GM19397 (cell line): Measurements from ENCODE around the gene LRP4.
"Not testable (repeated sequence)": the region's sequence is repeated elsewhere in the genome, so short reads cannot be mapped to it uniquely, and the experiment has no call there.

ENCODE experiments used
- ATAC-seq: cut with Tn5 transposase; IDR thresholded peaks from one replicate; pipeline ENCODE4 v1.9.1; 2021; ENCODE audit warnings: mild to moderate bottlenecking, moderate library complexity; ENCODE audit not compliant: unreplicated experiment

Gene LRP4, protein sequence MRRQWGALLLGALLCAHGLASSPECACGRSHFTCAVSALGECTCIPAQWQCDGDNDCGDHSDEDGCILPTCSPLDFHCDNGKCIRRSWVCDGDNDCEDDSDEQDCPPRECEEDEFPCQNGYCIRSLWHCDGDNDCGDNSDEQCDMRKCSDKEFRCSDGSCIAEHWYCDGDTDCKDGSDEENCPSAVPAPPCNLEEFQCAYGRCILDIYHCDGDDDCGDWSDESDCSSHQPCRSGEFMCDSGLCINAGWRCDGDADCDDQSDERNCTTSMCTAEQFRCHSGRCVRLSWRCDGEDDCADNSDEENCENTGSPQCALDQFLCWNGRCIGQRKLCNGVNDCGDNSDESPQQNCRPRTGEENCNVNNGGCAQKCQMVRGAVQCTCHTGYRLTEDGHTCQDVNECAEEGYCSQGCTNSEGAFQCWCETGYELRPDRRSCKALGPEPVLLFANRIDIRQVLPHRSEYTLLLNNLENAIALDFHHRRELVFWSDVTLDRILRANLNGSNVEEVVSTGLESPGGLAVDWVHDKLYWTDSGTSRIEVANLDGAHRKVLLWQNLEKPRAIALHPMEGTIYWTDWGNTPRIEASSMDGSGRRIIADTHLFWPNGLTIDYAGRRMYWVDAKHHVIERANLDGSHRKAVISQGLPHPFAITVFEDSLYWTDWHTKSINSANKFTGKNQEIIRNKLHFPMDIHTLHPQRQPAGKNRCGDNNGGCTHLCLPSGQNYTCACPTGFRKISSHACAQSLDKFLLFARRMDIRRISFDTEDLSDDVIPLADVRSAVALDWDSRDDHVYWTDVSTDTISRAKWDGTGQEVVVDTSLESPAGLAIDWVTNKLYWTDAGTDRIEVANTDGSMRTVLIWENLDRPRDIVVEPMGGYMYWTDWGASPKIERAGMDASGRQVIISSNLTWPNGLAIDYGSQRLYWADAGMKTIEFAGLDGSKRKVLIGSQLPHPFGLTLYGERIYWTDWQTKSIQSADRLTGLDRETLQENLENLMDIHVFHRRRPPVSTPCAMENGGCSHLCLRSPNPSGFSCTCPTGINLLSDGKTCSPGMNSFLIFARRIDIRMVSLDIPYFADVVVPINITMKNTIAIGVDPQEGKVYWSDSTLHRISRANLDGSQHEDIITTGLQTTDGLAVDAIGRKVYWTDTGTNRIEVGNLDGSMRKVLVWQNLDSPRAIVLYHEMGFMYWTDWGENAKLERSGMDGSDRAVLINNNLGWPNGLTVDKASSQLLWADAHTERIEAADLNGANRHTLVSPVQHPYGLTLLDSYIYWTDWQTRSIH (N-terminal part only)

DNA sequence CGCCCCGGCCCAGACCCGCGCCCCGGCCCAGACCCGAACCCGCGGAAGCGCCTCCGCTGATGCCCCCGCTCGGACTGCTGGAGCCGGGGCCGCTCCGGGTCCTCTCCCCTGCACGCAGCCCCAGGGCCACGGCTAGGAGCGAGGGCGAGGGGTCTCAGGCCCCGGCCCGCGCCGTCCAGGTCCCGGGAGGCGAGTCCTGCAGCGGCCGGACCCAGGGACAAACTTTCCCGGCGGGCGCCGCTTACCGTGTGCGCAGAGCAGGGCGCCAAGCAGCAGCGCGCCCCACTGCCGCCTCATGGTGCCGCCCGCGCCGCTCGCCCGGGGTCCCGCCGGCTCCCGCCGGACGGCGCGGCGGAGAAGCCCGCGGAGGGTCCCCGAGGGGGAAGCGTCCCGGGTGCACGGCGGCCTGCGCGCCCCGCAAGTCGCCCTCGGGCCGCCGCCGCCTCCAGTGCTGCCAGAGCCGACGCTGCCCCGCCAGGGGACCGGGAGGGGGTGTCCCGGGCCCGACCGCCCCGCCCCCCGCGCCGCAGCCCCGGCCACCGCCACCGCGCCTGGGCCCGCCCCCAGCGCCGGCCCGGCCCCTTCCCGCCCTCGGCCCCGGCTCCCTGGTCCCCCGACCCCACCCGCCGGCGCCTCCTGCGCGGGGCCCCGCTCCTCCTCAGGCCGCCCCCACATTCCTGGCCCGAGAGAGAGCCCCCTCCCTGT is at the start of gene LRP4:
Gene LRP4, minus strand, starts transcription at position 468 of the 705 bp plus-strand sequence. Its CDS starts 171 bp downstream, at position 297.
- ATAC-seq, result peak; percentile 47

GRCh38 chr11:46967962-46968361 is 49.6 kb upstream of the LRP4 start:
- no peak for ATAC-seq

DNA sequence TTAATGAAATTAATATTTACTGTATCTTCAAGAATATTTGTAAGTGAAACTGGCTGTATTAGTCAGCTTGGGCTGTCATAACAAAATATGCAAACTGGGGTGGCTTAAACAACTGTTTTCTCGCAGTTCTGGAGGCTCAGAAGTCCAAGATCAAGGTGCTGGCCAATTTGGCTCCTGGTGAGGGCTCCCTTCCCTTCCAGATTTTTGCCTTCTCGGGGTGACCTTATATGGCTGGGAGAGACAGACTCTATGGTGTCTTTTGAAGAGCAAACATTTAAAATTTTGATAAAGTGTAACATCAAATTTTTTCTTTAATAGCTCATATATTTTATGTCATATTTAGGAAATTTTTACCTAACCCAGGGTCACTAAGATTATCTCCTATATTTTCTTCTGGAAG is 48.4 kb upstream of the LRP4 start:
- ATAC-seq, result no peak

DNA sequence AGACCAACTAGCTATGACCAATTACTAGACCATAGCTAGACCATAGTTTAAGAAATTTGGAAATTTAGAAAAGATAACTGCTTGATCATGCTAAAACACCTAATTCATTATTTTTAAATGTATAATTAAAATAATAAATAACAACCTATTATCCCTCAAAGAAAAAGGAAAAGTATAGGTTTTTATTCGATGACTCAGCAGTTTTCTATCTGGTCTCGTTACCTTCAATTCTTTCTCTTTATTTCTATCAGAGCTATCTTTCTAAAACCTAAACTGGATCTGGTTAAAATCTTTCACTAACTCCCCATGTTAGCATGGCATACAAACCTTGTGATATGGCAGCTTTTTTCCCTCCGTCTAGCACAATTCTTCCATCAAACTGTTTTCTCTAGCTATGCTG is 45.5 kb upstream of the LRP4 start:
- ATAC-seq, result no peak

GRCh38 chr11:46961886-46962285 is 43.5 kb upstream of the LRP4 start:
- not testable (repeated sequence) for ATAC-seq

GRCh38 chr11:46961041-46961440 is 42.7 kb upstream of the LRP4 start:
- no peak for ATAC-seq

GRCh38 chr11:46958777-46959176 is 40.4 kb upstream of the LRP4 start:
- no peak for ATAC-seq

GRCh38 chr11:46953093-46953492 is 34.7 kb upstream of the LRP4 start:
- ATAC-seq, result no peak

DNA sequence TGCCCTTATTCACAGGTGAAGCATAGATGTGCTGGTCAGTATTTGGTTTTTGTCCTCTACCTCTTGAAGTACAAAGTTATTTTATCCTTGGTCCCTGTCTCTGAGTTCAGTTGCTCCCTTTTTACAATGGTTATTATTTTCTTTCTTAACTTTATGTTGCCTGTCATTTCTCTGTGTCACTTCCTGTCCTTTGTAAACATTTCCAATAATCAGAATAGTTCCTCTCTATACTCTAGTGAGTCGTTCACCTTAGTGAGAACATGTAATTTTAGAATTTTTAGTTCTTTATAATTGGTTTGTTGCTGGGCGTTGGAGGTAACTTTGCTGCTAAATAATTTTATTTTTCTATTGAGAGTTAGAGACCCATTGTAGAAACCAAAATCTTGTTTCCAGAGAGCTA is 34.2 kb upstream of the LRP4 start:
- ATAC-seq, result no peak

- ATAC-seq, result no peak
These were observed 33.5 kb upstream of the LRP4 start for GRCh38 chr11:46951864-46952263.

DNA sequence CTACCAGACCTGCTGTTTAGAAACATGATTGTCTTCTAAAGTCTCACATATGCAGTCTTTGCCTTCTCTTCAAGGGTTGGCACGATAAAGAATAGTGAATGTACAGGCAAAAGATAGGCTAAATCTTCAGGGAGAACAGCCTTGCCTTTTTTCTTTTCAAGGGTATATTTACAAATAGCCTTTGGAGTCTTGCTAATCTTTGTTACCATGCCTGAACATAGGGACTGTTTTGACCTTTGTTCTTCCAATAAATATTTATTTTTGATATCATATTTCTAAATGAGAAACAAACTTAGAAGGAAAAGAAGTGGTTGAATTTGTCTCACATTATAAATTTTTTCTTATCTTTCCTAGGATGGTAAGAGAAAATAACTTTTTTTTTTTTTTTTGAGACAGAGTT is 30.9 kb upstream of the LRP4 start:
- ATAC-seq, result no peak

- ATAC-seq, result no peak
These were observed 30.2 kb upstream of the LRP4 start for GRCh38 chr11:46948378-46949131.

GRCh38 chr11:46947399-46948077 is 29.2 kb upstream of the LRP4 start:
- no peak for ATAC-seq

- ATAC-seq, result no peak
These were observed 26.2 kb upstream of the LRP4 start for GRCh38 chr11:46944356-46945075.

DNA sequence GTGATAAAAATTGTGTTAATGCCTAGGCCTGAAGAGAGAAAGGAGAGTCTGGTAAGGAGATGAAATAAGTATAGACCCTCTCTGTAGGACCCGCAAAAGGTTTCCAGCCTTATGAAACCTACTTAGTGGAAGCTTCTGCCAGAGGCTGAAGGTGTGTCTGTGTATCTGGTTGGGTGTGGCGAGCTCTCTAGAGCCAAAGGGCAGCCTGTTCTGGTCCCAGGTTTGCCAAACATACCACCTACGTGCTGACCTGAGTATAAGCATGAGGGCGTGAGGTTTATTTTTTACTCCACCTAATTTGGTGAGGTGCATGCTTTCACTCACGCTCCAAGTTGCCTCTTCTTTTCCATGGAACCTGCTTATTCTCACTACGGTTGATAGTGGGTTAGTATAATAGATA is 23.8 kb upstream of the LRP4 start:
- ATAC-seq, result no peak

- peak; percentile 92 for ATAC-seq
These were observed 18.1 kb upstream of the LRP4 start, which contains the start of gene CSTPP1 for GRCh38 chr11:46936138-46937110. CSTPP1 (plus strand) TSS chr11:46936761; CDS start chr11:46936806, 45 bp downstream.

DNA sequence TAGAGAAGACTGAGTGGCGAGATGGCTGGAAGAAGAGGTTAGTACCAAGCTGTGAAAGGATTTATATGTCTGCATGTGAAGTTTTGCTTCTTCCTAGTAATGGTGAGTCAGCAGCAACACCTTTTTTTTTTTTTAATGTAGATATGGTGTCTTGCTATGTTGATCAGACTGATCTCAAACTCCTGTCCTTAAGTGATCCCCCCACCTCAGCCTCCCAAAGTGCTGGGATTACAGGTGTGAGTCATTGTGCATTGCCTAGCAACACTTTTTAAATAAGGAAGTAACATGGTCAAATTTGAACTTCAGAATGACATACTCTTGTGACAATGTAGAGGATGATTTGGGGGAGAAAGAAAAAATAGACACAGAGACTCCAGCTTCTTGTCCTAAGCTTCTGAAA is 11.7 kb upstream of the LRP4 start:
- no peak for ATAC-seq
